Fibroblast of the aortic adventitia (primary cell): ENCODE results near the gene CNNM3. TPM values are rescaled to one million over a fixed set of nuclear protein-coding genes. Genes with fewer than 3 reads are reported as not detected.

Source experiments
- DNase-seq: peaks from one replicate; pipeline ENCODE4 v3.0.0-alpha.2; 2010; ENCODE audit warnings: low read depth
- H3K4me3 ChIP-seq: 2 replicates; pipeline ENCODE4 v1.5.1; 2011; ENCODE audit warnings: low read depth, mild to moderate bottlenecking, control low read depth, low read length, moderate library complexity
- total RNA-seq: library from RNA; depleted of rRNA; stranded (reverse); fragments of >200 nt; gene quantifications from 2 replicates; pipeline ENCODE4 v1.2.3, GENCODE V29; 2012; ENCODE audit warnings: low replicate concordance
- TF ChIP-seq, protein P1 (sequence below): IDR thresholded peaks from 2 replicates; pipeline ENCODE4 v1.5.1; 2011; ENCODE audit warnings: mild to moderate bottlenecking, low read length, control low read depth, inconsistent platforms; ENCODE audit not compliant: insufficient read depth

The CNNM3 gene
- total RNA-seq, 1 donor = 6.9 TPM

DNA sequence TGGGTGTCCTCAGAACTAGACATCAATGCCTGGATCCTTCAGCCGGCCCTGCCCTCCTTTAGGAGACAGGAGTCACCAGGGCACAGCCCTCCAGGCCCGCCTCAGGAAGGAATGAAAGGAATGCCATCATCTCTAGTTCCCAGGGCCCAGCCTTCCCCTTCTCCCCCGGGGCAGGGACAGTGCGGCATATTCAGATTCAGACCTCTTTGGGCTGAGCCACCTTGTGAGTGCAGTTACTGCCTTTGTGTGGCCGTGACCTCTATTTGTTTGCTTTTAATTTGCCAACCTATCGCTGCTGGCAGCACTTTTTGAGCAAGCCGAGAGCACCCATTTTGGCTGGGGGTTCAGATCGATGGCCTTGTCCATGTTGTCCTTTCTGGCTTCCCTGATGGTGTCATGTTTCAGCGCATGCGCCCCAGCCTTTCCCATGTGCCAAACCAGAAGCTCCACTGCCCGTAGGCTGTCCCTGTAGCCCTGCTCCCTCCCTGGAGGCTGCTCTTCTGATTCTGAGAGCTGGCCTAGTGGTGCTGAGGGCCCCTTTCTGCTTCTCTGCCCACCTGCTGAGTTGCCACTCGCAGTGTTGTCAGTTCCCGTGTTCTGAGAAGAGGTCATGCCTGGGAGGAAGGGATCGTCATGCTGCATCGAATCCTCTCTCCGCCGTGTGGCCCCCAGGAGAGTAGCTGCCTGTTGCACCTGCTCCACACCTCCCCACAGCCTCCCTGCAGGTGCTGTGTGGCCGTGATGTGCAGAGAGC, 16.9 kb downstream of the CNNM3 start:
- H3K4me3 ChIP-seq = no peak overlapping the region
- TF ChIP-seq, protein P1, sequence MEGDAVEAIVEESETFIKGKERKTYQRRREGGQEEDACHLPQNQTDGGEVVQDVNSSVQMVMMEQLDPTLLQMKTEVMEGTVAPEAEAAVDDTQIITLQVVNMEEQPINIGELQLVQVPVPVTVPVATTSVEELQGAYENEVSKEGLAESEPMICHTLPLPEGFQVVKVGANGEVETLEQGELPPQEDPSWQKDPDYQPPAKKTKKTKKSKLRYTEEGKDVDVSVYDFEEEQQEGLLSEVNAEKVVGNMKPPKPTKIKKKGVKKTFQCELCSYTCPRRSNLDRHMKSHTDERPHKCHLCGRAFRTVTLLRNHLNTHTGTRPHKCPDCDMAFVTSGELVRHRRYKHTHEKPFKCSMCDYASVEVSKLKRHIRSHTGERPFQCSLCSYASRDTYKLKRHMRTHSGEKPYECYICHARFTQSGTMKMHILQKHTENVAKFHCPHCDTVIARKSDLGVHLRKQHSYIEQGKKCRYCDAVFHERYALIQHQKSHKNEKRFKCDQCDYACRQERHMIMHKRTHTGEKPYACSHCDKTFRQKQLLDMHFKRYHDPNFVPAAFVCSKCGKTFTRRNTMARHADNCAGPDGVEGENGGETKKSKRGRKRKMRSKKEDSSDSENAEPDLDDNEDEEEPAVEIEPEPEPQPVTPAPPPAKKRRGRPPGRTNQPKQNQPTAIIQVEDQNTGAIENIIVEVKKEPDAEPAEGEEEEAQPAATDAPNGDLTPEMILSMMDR = no peak
- peak; percentile 37 for DNase-seq

- TF ChIP-seq, protein P1 = no peak
- DNase-seq = no peak
- no peak overlapping the region for H3K4me3 ChIP-seq
Observed at GRCh38 chr2:96835830-96836229, 19.8 kb downstream of the CNNM3 start.

DNA sequence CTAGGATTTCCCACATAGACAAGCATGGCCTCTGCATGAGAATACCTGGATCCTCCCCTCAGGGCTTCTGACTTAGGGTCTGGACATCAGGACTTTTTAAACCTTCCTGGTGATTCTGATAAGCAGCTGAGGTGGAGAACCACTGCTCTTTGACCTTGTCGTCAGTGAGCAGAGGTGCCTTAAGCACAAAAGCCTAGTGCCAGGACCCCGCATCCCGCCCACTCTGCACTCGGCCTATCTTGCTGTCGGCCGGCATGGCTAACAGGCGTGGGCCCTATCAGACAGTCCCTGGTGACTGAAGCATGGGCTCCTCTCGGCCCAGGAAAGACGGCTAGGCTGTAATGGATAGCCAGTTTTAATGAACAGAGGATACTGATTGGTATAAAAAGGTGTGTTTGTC, 21.5 kb downstream of the CNNM3 start:
- no peak overlapping the region for H3K4me3 ChIP-seq
- TF ChIP-seq, protein P1 = no peak
- DNase-seq = no peak

GRCh38 chr2:96838345-96839292, 22.6 kb downstream of the CNNM3 start:
- TF ChIP-seq, protein P1 = no peak
- no peak for DNase-seq
- H3K4me3 ChIP-seq = no peak overlapping the region

GRCh38 chr2:96839293-96839874, 23.3 kb downstream of the CNNM3 start:
- no peak overlapping the region for H3K4me3 ChIP-seq
- no peak for DNase-seq
- TF ChIP-seq, protein P1 = no peak

GRCh38 chr2:96839875-96840850, 24.1 kb downstream of the CNNM3 start:
- no peak for DNase-seq
- TF ChIP-seq, protein P1 = no peak
- no peak overlapping the region for H3K4me3 ChIP-seq
